Measurements from ENCODE around the gene CA7. TPM values are rescaled to one million over a fixed set of nuclear protein-coding genes. Genes with fewer than 3 reads are reported as not detected.

The CA7 gene
- total and polyA plus RNA-seq, 4 donors: not detected

DNA sequence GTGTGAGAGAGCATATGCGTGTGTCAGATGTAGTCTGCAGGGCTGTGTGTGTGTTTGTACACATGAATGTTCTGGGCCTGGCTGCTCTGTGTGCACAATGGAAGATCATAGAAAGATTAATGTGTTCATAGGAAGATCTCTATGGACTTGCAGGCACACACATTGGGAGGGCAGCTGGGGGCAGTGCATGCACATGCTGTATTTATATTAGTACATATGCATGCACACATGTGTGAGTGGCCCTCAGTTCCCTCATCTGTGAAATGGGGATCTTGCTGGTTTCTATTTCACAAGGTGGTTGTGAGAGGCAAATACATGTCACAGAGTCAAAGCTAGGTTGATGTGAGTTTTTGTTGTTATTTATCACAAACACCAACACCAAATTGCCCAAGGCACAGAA is 2.1 kb downstream of the CA7 start:
- peaks cover 2 to 5% (median 4%) of the 10 kb centered on the region in 4 donors for H3K27me3 ChIP-seq (ENCODE audit: control insufficient read depth in 4 of 4, insufficient read depth in 4 of 4, low read length in 3 of 4)
- no peaks in the 10 kb centered on the region for H3K36me3 ChIP-seq (ENCODE audit: control insufficient read depth in 4 of 4, insufficient read depth in 3 of 4, low read depth in 1 of 4, low read length in 3 of 4)
- DNase-seq (ENCODE audit: low spot score): no peak
- WGBS: 98% methylated on average over 1 of the region's 1 CpG
- no peaks in the 10 kb centered on the region for H3K9me3 ChIP-seq (ENCODE audit: control insufficient read depth in 4 of 4, low read length in 3 of 4)
- H3K27ac ChIP-seq (ENCODE audit: low read depth in 1 of 2, low read length in 2 of 2): no peak overlapping the region
- H3K4me3 ChIP-seq (ENCODE audit: low read depth in 1 of 3, low read length in 3 of 3): no peak overlapping the region
- TF ChIP-seq, protein P1, sequence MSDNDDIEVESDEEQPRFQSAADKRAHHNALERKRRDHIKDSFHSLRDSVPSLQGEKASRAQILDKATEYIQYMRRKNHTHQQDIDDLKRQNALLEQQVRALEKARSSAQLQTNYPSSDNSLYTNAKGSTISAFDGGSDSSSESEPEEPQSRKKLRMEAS (IDR thresholded peaks at IDR 0.05): no peak
- TF ChIP-seq, protein P2, sequence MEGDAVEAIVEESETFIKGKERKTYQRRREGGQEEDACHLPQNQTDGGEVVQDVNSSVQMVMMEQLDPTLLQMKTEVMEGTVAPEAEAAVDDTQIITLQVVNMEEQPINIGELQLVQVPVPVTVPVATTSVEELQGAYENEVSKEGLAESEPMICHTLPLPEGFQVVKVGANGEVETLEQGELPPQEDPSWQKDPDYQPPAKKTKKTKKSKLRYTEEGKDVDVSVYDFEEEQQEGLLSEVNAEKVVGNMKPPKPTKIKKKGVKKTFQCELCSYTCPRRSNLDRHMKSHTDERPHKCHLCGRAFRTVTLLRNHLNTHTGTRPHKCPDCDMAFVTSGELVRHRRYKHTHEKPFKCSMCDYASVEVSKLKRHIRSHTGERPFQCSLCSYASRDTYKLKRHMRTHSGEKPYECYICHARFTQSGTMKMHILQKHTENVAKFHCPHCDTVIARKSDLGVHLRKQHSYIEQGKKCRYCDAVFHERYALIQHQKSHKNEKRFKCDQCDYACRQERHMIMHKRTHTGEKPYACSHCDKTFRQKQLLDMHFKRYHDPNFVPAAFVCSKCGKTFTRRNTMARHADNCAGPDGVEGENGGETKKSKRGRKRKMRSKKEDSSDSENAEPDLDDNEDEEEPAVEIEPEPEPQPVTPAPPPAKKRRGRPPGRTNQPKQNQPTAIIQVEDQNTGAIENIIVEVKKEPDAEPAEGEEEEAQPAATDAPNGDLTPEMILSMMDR (IDR thresholded peaks at IDR 0.05; ENCODE audit: low read depth, low read length, missing input control): no peak
- TF ChIP-seq, protein P3, sequence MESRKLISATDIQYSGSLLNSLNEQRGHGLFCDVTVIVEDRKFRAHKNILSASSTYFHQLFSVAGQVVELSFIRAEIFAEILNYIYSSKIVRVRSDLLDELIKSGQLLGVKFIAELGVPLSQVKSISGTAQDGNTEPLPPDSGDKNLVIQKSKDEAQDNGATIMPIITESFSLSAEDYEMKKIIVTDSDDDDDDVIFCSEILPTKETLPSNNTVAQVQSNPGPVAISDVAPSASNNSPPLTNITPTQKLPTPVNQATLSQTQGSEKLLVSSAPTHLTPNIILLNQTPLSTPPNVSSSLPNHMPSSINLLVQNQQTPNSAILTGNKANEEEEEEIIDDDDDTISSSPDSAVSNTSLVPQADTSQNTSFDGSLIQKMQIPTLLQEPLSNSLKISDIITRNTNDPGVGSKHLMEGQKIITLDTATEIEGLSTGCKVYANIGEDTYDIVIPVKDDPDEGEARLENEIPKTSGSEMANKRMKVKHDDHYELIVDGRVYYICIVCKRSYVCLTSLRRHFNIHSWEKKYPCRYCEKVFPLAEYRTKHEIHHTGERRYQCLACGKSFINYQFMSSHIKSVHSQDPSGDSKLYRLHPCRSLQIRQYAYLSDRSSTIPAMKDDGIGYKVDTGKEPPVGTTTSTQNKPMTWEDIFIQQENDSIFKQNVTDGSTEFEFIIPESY (IDR thresholded peaks at IDR 0.05): no peak
- H3K4me1 ChIP-seq (ENCODE audit: control insufficient read depth in 4 of 4, insufficient read depth in 4 of 4, low read length in 3 of 4): peaks cover 5 to 9% (median 8%) of the 10 kb centered on the region in 4 donors
- H3K9ac ChIP-seq (ENCODE audit: low read depth in 1 of 2, low read length in 2 of 2): no peak overlapping the region

DNA sequence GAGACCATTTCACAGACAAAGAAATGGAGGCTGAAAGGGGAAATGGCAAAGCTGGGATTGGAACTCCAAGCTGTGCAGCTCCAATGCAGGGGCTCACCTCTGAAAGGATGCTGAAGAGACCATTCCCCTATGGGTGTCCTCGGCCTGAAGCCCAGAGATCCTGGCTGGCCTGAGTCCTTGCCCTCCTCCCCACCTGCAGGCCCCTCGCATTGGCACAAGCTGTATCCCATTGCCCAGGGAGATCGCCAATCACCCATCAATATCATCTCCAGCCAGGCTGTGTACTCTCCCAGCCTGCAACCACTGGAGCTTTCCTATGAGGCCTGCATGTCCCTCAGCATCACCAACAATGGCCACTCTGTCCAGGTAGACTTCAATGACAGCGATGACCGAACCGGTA is 2.6 kb downstream of the CA7 start:
- H3K36me3 ChIP-seq (ENCODE audit: control insufficient read depth in 4 of 4, insufficient read depth in 3 of 4, low read depth in 1 of 4, low read length in 3 of 4): no peaks in the 10 kb centered on the region
- no peak overlapping the region for H3K27ac ChIP-seq (ENCODE audit: low read depth in 1 of 2, low read length in 2 of 2)
- TF ChIP-seq EGR1 (IDR thresholded peaks at IDR 0.05; ENCODE audit: low read depth in 2 of 2) (no peak), SP1 (IDR thresholded peaks at IDR 0.05) (no peak), YY1 (IDR thresholded peaks at IDR 0.05) (no peak), JUND (IDR thresholded peaks at IDR 0.05) (no peak)
- TF ChIP-seq, protein P1 (IDR thresholded peaks at IDR 0.05): no peak
- H3K27me3 ChIP-seq (ENCODE audit: control insufficient read depth in 4 of 4, insufficient read depth in 4 of 4, low read length in 3 of 4): peaks cover 2 to 5% (median 4%) of the 10 kb centered on the region in 4 donors
- no peak for DNase-seq (ENCODE audit: low spot score)
- WGBS: 96% methylated on average over 6 of the region's 6 CpGs
- H3K4me3 ChIP-seq (ENCODE audit: low read depth in 1 of 3, low read length in 3 of 3): no peak overlapping the region
- peaks cover 5 to 9% (median 8%) of the 10 kb centered on the region in 4 donors for H3K4me1 ChIP-seq (ENCODE audit: control insufficient read depth in 4 of 4, insufficient read depth in 4 of 4, low read length in 3 of 4)
- no peak overlapping the region for H3K9ac ChIP-seq (ENCODE audit: low read depth in 1 of 2, low read length in 2 of 2)
- H3K9me3 ChIP-seq (ENCODE audit: control insufficient read depth in 4 of 4, low read length in 3 of 4): no peaks in the 10 kb centered on the region

DNA sequence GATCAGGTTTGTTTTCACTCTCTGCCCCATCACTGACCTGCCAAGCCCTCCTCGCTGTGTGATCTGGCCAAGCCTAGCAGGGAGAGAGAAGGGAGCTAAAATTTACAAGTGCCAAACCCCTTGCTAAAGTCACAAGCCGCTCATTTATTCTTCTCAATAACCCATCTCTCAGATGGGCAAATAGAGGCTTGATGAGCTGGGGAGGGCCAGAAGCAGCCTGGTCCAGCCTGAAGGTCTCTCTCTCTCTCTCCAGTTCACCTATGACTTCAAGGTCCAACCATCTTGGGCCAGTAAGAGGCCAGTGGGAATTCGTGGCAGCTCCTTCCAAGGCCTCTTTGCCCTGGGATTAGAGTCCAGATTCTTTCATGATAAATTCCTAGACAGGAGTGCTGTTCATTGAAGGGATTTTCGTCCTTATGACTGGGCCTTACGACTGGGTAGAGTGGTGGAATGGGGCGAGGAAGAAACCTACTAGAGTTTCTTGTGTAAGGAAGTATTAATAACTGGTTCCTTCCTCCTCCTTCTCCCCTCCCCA is 3.4 kb downstream of the CA7 start:
- 74% methylated on average over 6 of the region's 6 CpGs for whole genome bisulfite sequencing
- Histone ChIP-seq H3K36me3 (ENCODE audit: control insufficient read depth in 4 of 4, insufficient read depth in 3 of 4, low read depth in 1 of 4, low read length in 3 of 4) (no peaks in the 10 kb centered on the region), H3K4me1 (ENCODE audit: control insufficient read depth in 4 of 4, insufficient read depth in 4 of 4, low read length in 3 of 4) (peaks cover 5 to 9% (median 8%) of the 10 kb centered on the region in 4 donors), H3K9me3 (ENCODE audit: control insufficient read depth in 4 of 4, low read length in 3 of 4) (no peaks in the 10 kb centered on the region), H3K4me3 (ENCODE audit: low read depth in 1 of 3, low read length in 3 of 3) (no peak overlapping the region), H3K27me3 (ENCODE audit: control insufficient read depth in 4 of 4, insufficient read depth in 4 of 4, low read length in 3 of 4) (peaks cover 2 to 5% (median 4%) of the 10 kb centered on the region in 4 donors), H3K27ac (ENCODE audit: low read depth in 1 of 2, low read length in 2 of 2) (no peak overlapping the region), H3K9ac (ENCODE audit: low read depth in 1 of 2, low read length in 2 of 2) (no peak overlapping the region)
- no peak for DNase-seq (ENCODE audit: low spot score)
- TF ChIP-seq, protein P4, sequence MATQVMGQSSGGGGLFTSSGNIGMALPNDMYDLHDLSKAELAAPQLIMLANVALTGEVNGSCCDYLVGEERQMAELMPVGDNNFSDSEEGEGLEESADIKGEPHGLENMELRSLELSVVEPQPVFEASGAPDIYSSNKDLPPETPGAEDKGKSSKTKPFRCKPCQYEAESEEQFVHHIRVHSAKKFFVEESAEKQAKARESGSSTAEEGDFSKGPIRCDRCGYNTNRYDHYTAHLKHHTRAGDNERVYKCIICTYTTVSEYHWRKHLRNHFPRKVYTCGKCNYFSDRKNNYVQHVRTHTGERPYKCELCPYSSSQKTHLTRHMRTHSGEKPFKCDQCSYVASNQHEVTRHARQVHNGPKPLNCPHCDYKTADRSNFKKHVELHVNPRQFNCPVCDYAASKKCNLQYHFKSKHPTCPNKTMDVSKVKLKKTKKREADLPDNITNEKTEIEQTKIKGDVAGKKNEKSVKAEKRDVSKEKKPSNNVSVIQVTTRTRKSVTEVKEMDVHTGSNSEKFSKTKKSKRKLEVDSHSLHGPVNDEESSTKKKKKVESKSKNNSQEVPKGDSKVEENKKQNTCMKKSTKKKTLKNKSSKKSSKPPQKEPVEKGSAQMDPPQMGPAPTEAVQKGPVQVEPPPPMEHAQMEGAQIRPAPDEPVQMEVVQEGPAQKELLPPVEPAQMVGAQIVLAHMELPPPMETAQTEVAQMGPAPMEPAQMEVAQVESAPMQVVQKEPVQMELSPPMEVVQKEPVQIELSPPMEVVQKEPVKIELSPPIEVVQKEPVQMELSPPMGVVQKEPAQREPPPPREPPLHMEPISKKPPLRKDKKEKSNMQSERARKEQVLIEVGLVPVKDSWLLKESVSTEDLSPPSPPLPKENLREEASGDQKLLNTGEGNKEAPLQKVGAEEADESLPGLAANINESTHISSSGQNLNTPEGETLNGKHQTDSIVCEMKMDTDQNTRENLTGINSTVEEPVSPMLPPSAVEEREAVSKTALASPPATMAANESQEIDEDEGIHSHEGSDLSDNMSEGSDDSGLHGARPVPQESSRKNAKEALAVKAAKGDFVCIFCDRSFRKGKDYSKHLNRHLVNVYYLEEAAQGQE (IDR thresholded peaks at IDR 0.05): no peak
- TF ChIP-seq HNF4G (IDR thresholded peaks at IDR 0.05): no peak
- TF ChIP-seq FOXA1 (IDR thresholded peaks at IDR 0.05): no peak
- TF ChIP-seq, protein P3 (IDR thresholded peaks at IDR 0.05): no peak
- TF ChIP-seq, protein P2 (IDR thresholded peaks at IDR 0.05; ENCODE audit: low read depth, low read length, missing input control): no peak
- no peak for TF ChIP-seq TAF1 (conservative IDR thresholded peaks at IDR 0.05)
